Stimulated activated CD8-positive, alpha-beta memory T cell treated with anti-CD3 and anti-CD28 coated beads, Interleukin-15, amount 100 ng/mL, for 48 hours (primary cell): ENCODE measurements around the gene BHLHE23.

Source experiments
- DNase-seq, 2 donors: peaks; one replicate each; pipeline ENCODE4 v3.0.0-alpha.2; 2020; ENCODE audit warnings: low read depth in 2 of 2

BHLHE23 gene

DNA sequence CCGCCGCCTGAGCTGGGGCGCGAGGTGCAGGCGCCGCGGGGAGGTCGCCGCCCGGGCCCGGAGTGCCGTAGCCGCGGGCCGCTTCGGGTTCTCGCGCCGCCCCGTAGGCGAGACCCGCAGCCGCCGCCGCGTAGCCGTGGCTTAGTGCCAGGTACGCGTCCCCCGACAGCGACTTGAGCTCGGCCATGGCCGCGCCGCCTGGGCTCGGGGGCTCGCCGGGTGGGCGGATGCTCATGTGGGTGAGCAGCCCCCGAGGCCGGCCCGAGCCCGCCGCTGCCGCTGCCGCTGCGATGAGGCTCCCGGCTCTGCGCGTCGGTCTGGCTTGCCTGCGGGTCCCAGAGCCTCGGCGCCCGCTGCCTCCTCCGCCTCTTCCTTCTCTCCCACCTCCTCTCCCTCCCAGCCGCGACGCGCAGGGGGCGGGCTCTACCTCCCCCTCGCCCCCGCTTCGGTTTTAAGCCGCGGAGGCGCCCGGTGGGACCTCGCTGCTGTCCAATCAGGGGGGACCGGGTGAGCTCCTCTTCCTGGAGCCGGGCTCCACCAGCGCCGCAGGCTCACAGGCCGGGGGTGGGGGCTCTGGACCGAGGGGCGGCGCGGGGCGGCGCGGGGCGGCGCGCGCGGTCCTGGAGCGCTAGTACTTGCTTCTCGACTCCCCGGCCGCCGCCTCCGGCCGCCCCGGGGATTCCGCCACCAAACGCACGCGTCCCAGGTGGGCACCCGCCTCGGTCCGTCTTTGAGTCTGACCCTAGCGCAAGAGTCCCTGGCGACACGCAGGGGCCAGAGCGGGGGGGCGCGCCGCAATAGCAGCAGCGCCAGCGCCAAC, at the start of gene BHLHE23:
Gene BHLHE23, minus strand, starts transcription at position 425 of the 820 bp plus-strand sequence. Its CDS starts 190 bp downstream, at position 235.
- no peak for DNase-seq

- no peak for DNase-seq
Measured at GRCh38 chr20:63055575-63056235, 48.9 kb upstream of the BHLHE23 start.

GRCh38 chr20:63054681-63055240, 48.0 kb upstream of the BHLHE23 start:
- no peak for DNase-seq

GRCh38 chr20:63054103-63054474, 47.3 kb upstream of the BHLHE23 start:
- DNase-seq, result no peak

GRCh38 chr20:63053432-63054102, 46.8 kb upstream of the BHLHE23 start:
- no peak for DNase-seq

GRCh38 chr20:63052571-63053431, 46.0 kb upstream of the BHLHE23 start:
- DNase-seq, result no peak

DNA sequence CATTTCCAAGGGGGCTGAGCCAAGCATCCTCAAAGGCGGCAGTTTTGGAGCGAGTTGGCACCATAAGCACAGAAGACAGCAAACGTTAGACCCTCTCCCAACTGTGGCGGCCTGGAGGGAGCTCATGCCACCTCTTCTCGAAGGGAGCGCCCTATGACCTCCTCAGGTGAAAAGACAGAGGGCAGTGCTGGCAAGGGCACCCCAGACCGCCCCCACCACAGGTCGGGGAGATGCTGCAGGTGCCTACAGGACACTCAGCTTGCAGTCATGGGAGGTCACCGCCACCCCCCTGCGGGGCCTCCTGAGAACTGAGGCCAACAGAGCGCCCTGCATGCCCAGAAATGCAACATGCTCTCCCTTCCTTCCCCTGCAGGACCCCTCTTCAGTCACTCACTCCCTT, 45.1 kb upstream of the BHLHE23 start:
- no peak for DNase-seq

DNA sequence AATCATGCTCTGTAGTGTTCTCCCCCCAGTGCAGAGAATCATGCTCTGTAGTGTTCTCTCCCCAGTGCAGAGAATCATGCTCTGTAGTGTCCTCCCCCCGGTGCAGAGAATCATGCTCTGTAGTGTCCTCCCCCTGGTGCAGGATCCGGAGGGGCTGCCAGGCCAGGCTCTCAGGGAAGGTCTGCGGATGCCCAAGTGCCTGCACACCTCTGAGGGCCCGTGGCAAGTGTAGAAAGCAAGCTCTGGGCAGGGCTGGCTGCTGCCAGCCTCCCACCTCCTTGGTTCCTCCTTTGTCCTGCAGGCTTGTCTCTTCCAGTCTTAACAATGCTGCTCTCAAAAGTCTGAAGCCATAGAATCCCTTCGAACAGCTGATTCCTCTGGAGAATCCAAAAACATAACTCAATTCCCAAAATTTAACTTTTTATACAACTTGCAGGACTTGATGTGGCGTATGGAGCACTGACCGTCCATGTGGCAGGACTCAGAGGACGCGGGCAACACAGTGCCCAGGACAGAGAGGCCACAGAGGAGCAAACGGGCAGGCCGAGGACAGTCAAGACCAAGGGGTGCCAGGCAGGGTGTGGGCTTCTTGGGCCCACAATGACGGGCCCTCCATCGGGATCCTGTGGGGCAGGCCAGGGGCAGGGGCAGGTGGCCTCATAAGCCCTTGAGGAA, 44.6 kb upstream of the BHLHE23 start:
- DNase-seq, result no peak

DNA sequence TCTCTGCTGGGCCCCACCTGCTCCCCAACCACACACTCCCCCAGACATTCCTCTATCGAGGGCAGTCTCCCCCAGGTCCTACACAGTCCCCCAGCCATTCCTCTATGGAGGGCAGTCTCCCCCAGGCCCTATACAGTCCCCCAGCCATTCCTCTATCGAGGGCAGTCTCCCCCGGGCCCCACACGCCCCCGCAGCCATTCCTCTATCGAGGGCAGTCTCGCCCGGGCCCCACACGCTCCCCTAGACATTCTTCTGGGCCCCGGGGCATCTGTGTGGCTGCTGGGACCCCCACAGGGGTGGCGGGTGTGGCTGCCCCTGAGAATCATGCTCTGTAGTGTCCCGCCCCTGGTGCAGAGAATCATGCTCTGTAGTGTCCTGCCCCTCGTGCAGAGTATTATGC, 43.6 kb upstream of the BHLHE23 start:
- no peak for DNase-seq

DNA sequence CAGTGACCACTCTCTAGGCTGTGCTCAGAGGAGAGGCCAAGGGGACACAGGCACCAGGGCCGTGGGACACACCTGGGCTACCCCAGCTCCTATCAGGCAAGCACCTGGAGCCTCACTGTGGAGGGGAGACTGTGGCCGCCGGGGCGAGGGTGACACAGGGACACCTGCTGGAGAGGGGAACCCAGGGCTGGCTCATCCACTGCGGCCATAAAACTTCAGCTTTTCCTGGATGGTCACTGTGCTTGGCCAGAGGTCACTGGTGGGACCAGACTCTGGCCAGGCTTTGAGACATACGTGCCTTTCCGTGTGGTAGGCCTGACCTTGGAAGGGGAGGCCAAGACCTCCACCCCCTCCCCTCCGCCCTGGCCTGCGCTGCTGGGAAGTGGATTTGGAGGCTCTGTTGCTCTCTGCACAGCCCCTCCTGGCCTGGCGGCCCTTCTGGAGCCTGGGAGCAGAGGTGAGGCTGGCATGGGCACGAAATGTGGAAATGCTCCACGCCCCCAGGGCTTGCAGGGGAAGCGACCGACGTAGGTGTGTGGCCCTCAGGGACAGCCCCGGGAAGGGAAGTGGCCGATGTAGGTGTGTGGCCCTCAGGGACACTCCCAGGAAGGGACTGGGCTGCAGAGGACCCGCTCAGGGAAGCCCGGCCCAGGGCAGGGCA, 42.9 kb upstream of the BHLHE23 start:
- no peak for DNase-seq

DNA sequence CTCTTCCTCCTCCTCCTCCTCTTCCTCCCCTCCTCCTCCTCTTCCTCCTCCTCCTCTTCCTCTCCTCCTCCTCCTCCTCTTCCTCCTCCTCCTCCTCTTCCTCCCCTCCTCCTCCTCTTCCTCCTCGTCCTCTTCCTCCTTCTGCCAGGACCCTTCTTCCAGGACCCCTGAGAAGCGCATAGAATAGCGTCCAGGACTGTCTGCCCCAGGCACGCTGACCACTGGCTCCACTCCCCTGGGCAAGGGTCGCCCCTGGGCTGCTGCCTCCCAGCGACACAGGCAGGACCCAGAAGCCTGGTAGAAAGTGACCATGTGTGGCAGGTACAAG, 42.4 kb upstream of the BHLHE23 start:
- DNase-seq, result no peak

DNA sequence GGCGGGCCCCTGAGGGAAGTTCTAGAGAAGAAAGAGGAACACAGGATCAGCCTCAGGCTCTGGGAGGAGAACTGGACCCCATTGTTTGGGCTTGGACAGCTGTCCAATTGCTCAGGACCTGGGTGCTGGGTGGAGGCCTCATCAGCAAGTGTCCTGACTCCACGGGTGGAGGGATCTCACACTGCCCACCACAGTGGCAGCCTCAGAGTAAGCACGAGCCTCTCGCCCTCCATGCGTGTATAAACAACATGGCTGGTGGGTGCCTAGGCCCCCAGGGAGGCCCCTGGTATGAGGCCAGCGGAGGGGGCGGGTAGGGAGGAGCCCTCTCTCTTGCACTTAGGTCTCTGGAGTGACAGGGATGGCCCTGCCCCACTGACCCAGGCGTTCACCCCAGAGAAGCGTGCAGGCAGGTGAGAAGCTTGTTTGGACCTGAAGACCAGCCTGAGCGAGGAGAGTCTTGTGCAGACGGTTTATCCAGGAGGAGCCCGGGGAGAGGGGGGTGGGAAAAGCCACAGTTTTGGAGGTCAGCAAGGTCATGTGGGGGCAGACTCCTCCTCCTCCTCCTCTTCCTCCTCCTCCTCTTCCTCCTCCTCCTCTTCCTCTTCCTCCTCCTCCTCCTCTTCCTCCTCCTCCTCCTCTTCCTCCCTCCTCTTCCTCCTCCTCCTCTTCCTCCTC, 41.9 kb upstream of the BHLHE23 start:
- no peak for DNase-seq

DNA sequence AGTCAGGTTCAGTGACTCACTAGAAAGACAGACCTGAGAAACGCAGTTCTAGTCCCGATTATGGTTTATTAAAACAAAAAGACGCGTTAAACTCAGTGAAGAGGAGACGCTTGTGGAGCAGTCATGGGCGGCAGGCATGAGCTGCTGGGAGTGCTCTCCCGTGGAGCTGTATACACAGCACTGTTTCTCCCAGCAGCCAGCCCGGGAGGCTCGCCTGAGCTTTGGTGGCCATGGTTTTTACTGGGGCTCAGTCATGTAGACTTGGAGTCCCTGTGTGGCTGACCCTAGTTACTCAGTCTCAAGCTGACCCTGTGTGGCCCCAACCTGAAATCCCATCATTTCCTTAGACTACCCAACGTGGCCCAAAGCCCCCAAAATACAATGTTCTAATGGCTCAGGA, 41.2 kb upstream of the BHLHE23 start:
- no peak for DNase-seq

GRCh38 chr20:63047267-63047666, 40.5 kb upstream of the BHLHE23 start:
- DNase-seq, result no peak

- no peak for DNase-seq
Measured at GRCh38 chr20:63046841-63047240, 40.1 kb upstream of the BHLHE23 start.

DNA sequence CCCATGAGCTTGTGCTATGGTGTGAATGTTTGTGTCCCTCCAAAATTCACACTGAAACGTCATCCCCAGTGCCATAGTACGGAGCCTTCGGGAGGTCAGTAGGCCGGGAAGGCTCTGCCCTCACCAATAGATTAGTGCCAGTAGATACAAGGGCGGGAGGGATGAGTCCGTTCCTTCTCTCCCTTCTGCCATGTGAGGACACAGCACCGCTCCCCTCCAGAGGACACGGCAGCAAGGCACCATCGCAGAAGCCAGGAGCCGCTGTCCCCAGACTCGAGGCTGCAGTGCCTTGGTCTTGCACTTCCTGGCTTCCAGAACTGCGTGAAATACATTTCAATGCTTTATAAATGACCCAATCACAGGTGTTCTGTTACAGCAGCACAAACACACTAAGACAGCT, 39.2 kb upstream of the BHLHE23 start:
- no peak for DNase-seq

DNA sequence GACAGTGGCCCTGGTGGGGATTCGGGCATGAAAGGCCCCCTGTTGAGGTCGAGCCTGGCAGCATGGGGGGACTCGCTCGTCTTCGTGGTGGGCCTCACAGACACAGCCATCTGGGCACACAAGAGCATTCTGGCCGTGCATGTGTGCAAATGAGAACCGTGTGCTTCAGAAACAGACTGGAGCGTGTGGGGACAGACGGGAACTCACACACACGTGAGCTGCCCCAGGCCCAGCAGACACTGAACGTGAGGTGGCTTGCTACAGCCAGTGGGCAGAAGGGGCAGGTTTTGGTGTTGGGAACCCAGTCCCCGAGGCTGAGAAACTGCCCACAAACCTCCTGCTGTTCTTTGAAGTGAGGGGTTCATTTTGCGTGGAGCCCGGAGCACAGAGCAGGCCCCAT, 38.6 kb upstream of the BHLHE23 start:
- no peak for DNase-seq

GRCh38 chr20:63044605-63045004, 37.8 kb upstream of the BHLHE23 start:
- no peak for DNase-seq

GRCh38 chr20:63044204-63044600, 37.4 kb upstream of the BHLHE23 start:
- DNase-seq, result no peak
